SIG-M5 (cell line): ENCODE data around the gene TUFM.
"Not testable (repeated sequence)": the region's sequence is repeated elsewhere in the genome, so short reads cannot be mapped to it uniquely, and the experiment has no call there.

Source experiments
- DNase-seq: peaks from one replicate; lab custom pipeline; 2025; lab: John Stamatoyannopoulos, UW

TUFM gene

GRCh38 chr16:28875134-28876018 is 29.2 kb upstream of the TUFM start:
- DNase-seq, result no peak

- DNase-seq, result no peak
Measured at GRCh38 chr16:28874406-28874805, 28.3 kb upstream of the TUFM start.

- DNase-seq, result no peak
Measured at GRCh38 chr16:28873543-28874201, 27.5 kb upstream of the TUFM start.

- no peak for DNase-seq
Measured at GRCh38 chr16:28872952-28873351, 26.8 kb upstream of the TUFM start.

GRCh38 chr16:28869201-28869600 is 23.1 kb upstream of the TUFM start:
- no peak for DNase-seq

- not testable (repeated sequence) for DNase-seq
Measured at GRCh38 chr16:28867646-28868045, 21.5 kb upstream of the TUFM start.

- no peak for DNase-seq
Measured at GRCh38 chr16:28867241-28867640, 21.1 kb upstream of the TUFM start.

GRCh38 chr16:28866454-28866804 is 20.3 kb upstream of the TUFM start:
- no peak for DNase-seq

- DNase-seq, result no peak
Measured at GRCh38 chr16:28865722-28866453, 19.7 kb upstream of the TUFM start.

GRCh38 chr16:28865001-28865688 is 19.0 kb upstream of the TUFM start:
- DNase-seq, result no peak

- no peak for DNase-seq
Measured at GRCh38 chr16:28863929-28864793, 18.0 kb upstream of the TUFM start.

- no peak for DNase-seq
Measured at GRCh38 chr16:28859326-28859725, 13.2 kb upstream of the TUFM start.

GRCh38 chr16:28858421-28858820 is 12.3 kb upstream of the TUFM start:
- no peak for DNase-seq

- DNase-seq, result no peak
Measured at GRCh38 chr16:28846933-28847273, 755 bp upstream of the TUFM start.

- DNase-seq, result no peak
Measured at GRCh38 chr16:28845761-28846079, 428 bp downstream of the TUFM start.

GRCh38 chr16:28845293-28845692 is 855 bp downstream of the TUFM start:
- DNase-seq, result no peak

- DNase-seq, result no peak
Measured at GRCh38 chr16:28844226-28844885, 1.8 kb downstream of the TUFM start.

- no peak for DNase-seq
Measured at GRCh38 chr16:28843766-28844165, 2.4 kb downstream of the TUFM start.

GRCh38 chr16:28842696-28843095 is 3.5 kb downstream of the TUFM start:
- no peak for DNase-seq

- DNase-seq, result no peak
Measured at GRCh38 chr16:28839899-28840298, 6.2 kb downstream of the TUFM start.

- DNase-seq, result no peak
Measured at GRCh38 chr16:28839004-28839639, 7.0 kb downstream of the TUFM start.
